COR-L47 (cell line): ENCODE data around the gene DVL3.

ENCODE experiments used
- DNase-seq: peaks from one replicate; lab custom pipeline; 2025; lab: John Stamatoyannopoulos, UW

Gene DVL3

DNA sequence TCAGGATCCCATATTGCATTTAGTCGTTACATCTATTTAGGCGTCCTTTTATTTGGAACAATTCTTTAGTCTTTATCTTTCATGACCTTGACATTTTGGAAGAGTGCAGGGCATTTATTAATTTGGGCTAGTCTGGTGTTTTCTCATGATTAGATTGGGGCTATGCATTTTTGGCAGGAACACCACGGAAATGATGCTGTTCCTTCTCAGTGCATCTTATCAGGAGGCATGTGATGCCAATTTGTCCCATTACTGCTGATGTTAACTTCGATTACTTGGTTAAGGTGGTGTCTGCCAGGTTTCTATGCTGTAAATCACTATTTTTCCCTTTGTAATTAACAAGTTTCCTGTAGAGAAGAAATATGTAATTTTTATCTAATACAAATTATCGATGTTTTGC lies 56.1 kb downstream of the DVL3 start:
- no peak for DNase-seq

DNA sequence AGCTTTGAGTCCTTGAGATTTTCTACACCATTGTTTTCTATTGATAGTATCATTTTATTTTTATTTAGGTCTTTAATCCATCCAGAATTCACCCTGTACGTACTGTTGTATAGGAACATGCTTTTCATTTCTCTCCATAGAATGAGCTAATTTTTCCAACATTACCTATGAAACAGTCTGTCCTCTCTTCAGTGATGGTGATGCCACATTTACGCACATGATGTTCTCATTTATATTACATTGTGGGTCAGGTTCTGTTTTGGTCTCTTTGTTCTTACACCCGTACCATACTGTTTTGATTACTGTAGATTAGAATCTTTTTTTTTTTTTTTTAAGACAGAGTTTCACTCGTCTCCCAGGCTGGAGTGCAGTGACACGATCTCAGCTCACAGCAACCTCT lies 56.5 kb downstream of the DVL3 start:
- DNase-seq: no peak

DNA sequence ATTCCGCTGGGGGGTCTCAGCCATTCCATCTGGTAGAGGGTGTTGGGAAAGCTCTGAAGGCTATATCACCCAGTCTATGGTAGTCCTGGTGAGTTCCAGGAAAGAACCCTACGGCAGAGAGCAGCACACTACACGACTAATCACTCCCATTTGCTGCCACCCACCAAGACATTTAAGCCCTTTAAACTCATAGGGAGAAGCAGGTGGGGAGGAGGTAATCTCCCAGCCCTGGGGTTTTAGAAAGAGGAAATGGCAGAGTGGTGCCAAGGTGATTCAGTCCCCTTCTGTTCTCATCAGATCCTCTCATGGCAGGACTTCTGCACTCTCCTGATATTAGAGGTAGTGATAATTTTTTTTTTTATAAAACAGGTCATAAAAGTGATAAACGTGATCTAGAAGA lies 63.6 kb downstream of the DVL3 start:
- DNase-seq: no peak

DNA sequence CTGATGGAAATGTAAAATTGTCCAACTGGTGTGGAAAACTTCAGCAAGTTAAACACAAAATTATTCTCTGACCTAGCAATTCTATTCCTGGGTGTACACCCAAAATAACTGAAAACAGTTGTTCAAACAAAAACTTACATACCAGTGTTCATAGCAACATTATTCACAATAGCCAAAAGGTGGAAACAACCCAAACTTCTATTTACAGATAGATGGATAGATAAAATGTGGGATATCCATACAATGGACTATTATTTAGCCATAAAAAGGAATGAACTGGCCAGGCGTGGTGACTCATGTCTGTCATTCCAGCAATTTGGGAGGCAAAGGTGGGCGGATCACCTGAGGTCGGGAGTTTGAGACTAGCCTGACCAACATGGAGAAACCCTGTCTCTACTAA lies 67.3 kb downstream of the DVL3 start:
- DNase-seq: no peak
